GM12878 (cell line): ENCODE data around the gene DCPS. TPM values are rescaled to one million over a fixed set of nuclear protein-coding genes. Genes with fewer than 3 reads are reported as not detected.

ENCODE experiments used
- ATAC-seq: fragments of 200-7000 bp; cut with Tn5 transposase; 3 replicates; pipeline ENCODE4 v1.9.1; 2020; ENCODE audit warnings: mild to moderate bottlenecking, moderate library complexity
- BruUV-seq: library from RNA; stranded (reverse); fragments of 400-500 nt; replicated peaks from 2 replicates; lab custom pipeline; 2021; lab: Mats Ljungman, UMichigan
- CTCF ChIA-PET: fragments of 300-600 bp; sonication (Branson Sonifier 250); formaldehyde crosslinking; extraction: SDS; loops from one replicate; lab custom pipeline; 2021; ENCODE audit warnings: inconsistent platforms; lab: Yijun Ruan, JAX
- POLR2A ChIA-PET: fragments of 350-600 bp; formaldehyde crosslinking; extraction: SDS; loops from one replicate; lab custom pipeline; 2021; ENCODE audit warnings: inconsistent platforms; lab: Charles Lee
- RAD21 ChIA-PET: fragments of 300-600 bp; sonication (Branson Sonifier 250); formaldehyde crosslinking; loops from one replicate; lab custom pipeline; 2023; ENCODE audit warnings: antibody characterized with exemption; ENCODE audit not compliant: unreplicated experiment; lab: Charles Lee
- SMC1A ChIA-PET: fragments of 300-600 bp; sonication (Branson Sonifier 250); formaldehyde crosslinking; loops from one replicate; lab custom pipeline; 2023; ENCODE audit not compliant: unreplicated experiment, uncharacterized antibody; lab: Charles Lee
- DNase-seq: peaks from one replicate; pipeline ENCODE4 v3.0.0-alpha.2; 2011; ENCODE audit warnings: low read depth, low spot score
- FAIRE-seq: peaks from 3 replicates; lab custom pipeline; 2011; peaks lifted over from hg19 to GRCh38; lab: Jason Lieb, UNC
- H2AFZ ChIP-seq: 2 replicates; pipeline ENCODE4 v1.6.0; 2011; ENCODE audit warnings: low read depth, low read length, control low read depth; ENCODE audit not compliant: control insufficient read depth
- H3K27ac ChIP-seq: 2 replicates; pipeline ENCODE4 v1.5.1; 2011; ENCODE audit warnings: control low read depth; ENCODE audit not compliant: control insufficient read depth, insufficient read depth
- H3K27me3 ChIP-seq, 2 experiments: replicated peaks in 1 of 2; 2 replicates each; pipeline versions ENCODE4 v1.6.0 to v1.6.1; 2011; ENCODE audit warnings: low read length in 1 of 2; ENCODE audit not compliant: control insufficient read depth in 2 of 2, insufficient read depth in 2 of 2
- H3K36me3 ChIP-seq, 2 experiments: 2 replicates each; pipeline ENCODE4 v1.5.1; 2011; ENCODE audit warnings: low read length in 1 of 2; ENCODE audit not compliant: control insufficient read depth in 2 of 2, insufficient read depth in 2 of 2
- H3K4me1 ChIP-seq: 2 replicates; pipeline ENCODE4 v1.6.1; 2011; ENCODE audit warnings: mild to moderate bottlenecking, low read length, moderate library complexity, mixed read lengths; ENCODE audit not compliant: control insufficient read depth, insufficient read depth
- H3K4me2 ChIP-seq: 2 replicates; pipeline ENCODE4 v1.6.0; 2011; ENCODE audit warnings: control low read depth; ENCODE audit not compliant: control insufficient read depth, insufficient read depth
- H3K4me3 ChIP-seq: fragments of 200-600 bp; sonication (generic); 2 replicates; pipeline ENCODE4 v1.5.1; 2016
- H3K79me2 ChIP-seq: 2 replicates; pipeline ENCODE4 v1.6.0; 2011; ENCODE audit warnings: low read length; ENCODE audit not compliant: control insufficient read depth, insufficient read depth
- H3K9ac ChIP-seq: 2 replicates; pipeline ENCODE4 v1.8.0; 2011; ENCODE audit warnings: low read length, control low read depth, mixed read lengths; ENCODE audit not compliant: control insufficient read depth, insufficient read depth
- H3K9me3 ChIP-seq: replicated peaks from 3 replicates; pipeline ENCODE4 v1.5.1; 2011; ENCODE audit warnings: mild to moderate bottlenecking, low read length; ENCODE audit not compliant: control insufficient read depth, insufficient read depth
- H4K20me1 ChIP-seq: 2 replicates; pipeline ENCODE4 v1.6.0; 2011; ENCODE audit not compliant: control insufficient read depth, insufficient read depth
- FOXM1 ChIP-seq: IDR thresholded peaks from 2 replicates; pipeline ENCODE4 v1.6.1; 2012; ENCODE audit warnings: low read depth, mild to moderate bottlenecking, inconsistent platforms, low read length, moderate library complexity
- JUNB ChIP-seq: IDR thresholded peaks from 2 replicates; pipeline ENCODE4 v1.6.1; 2016; ENCODE audit warnings: antibody characterized with exemption, mild to moderate bottlenecking
- MYB ChIP-seq: fragments of 150-350 bp; IDR thresholded peaks from 2 replicates; pipeline ENCODE4 v1.6.1; 2014; ENCODE audit warnings: mild to moderate bottlenecking, low read depth, low read length, borderline replicate concordance
- NFIC ChIP-seq: IDR thresholded peaks from 2 replicates; pipeline ENCODE4 v1.6.1; 2012; ENCODE audit warnings: low read depth, mild to moderate bottlenecking, inconsistent platforms, low read length, moderate library complexity
- NFYA ChIP-seq: IDR thresholded peaks from 2 replicates; pipeline ENCODE4 v1.6.1; 2011; ENCODE audit warnings: low read depth, mild to moderate bottlenecking, low read length, improper control_type of control experiment, borderline replicate concordance
- NFYB ChIP-seq: IDR thresholded peaks from 2 replicates; pipeline ENCODE4 v1.6.1; 2011; ENCODE audit warnings: low read depth, mild to moderate bottlenecking, low read length, improper control_type of control experiment, moderate library complexity; ENCODE audit not compliant: insufficient read depth
- YY1 ChIP-seq: IDR thresholded peaks from 2 replicates; pipeline ENCODE4 v1.6.1; 2011; ENCODE audit warnings: low read depth, mild to moderate bottlenecking, low read length
- WGBS: methylation state at CpG from one replicate; pipeline ENCODE4 v1.1.6; 2016; ENCODE audit warnings: low lambda C conversion rate; ENCODE audit not compliant: insufficient replicate concordance, insufficient coverage; ENCODE audit errors: missing lambda C conversion rate; 5-methylcytosine and 5-hydroxymethylcytosine counted together
- in situ Hi-C: fragments of 300-500 bp; cut with MboI; formaldehyde crosslinking; loops from 9 replicates; pipeline ENCODE4 v1.14.3; 2018; ENCODE audit warnings: mixed read lengths
- intact Hi-C: fragments of 100-400 bp; cut with micrococcal nuclease; formaldehyde crosslinking; loops from one replicate; pipeline ENCODE4 v1.14.2; 2022; ENCODE audit not compliant: unreplicated experiment
- polyA plus RNA-seq, 11 experiments: library from polyadenylated mRNA; depleted of rRNA in 4 of 11; unstranded in 6 of 11; stranded (reverse) in 5 of 11; fragments of >200 nt; fragmentation: Nextera tagmentation in 4 of 11; fragmentation: Illumina TruSeq in 1 of 11; extraction: Ambion mirVana in 4 of 11; extraction: Trizol in 1 of 11; gene quantifications; 1 replicate in 1 of 11; 2 replicates in 10 of 11; pipeline versions ENCODE4 v1.2.1 to v1.2.3, GENCODE V29; 2011 to 2016; ENCODE audit warnings: inconsistent platforms in 2 of 11, missing spikeins in 2 of 11, low read depth in 1 of 11
- total RNA-seq, 4 experiments: library from RNA; depleted of rRNA in 3 of 4; stranded (reverse); fragments of >200 nt in 3 of 4; fragmentation: Illumina TruSeq in 1 of 4; extraction: Trizol in 1 of 4; gene quantifications; 2 replicates each; pipeline versions ENCODE4 v1.2.1 to v1.2.3, GENCODE V29; 2013 to 2021
- TF ChIP-seq, protein P1 (sequence below): fragments of 450-650 bp; formaldehyde crosslinking; IDR thresholded peaks from 2 replicates; pipeline ENCODE4 v1.4.0; 2022; ENCODE audit warnings: mild to moderate bottlenecking, moderate library complexity
- TF ChIP-seq, protein P2 (sequence below): IDR thresholded peaks from 2 replicates; pipeline ENCODE4 v1.6.1; 2011; ENCODE audit warnings: borderline replicate concordance, low read depth, mild to moderate bottlenecking, moderate library complexity, mixed read lengths, low read length; ENCODE audit not compliant: insufficient read depth; ENCODE audit errors: extremely low read length
- TF ChIP-seq, protein P3 (sequence below): fragments of 450-650 bp; formaldehyde crosslinking; IDR thresholded peaks from 2 replicates; pipeline ENCODE4 v1.4.0; 2020; ENCODE audit warnings: mild to moderate bottlenecking, moderate library complexity
- TF ChIP-seq, protein P4 (sequence below): IDR thresholded peaks from 2 replicates; pipeline ENCODE4 v1.6.1; 2012; ENCODE audit warnings: low read length, inconsistent platforms

The DCPS gene
- total and polyA plus RNA-seq, 10 of the 15 experiments (the other 5 are each of a cell fraction or from before 2014, with no cell fraction given): 23.5 to 101 (median 67.4) TPM

DNA sequence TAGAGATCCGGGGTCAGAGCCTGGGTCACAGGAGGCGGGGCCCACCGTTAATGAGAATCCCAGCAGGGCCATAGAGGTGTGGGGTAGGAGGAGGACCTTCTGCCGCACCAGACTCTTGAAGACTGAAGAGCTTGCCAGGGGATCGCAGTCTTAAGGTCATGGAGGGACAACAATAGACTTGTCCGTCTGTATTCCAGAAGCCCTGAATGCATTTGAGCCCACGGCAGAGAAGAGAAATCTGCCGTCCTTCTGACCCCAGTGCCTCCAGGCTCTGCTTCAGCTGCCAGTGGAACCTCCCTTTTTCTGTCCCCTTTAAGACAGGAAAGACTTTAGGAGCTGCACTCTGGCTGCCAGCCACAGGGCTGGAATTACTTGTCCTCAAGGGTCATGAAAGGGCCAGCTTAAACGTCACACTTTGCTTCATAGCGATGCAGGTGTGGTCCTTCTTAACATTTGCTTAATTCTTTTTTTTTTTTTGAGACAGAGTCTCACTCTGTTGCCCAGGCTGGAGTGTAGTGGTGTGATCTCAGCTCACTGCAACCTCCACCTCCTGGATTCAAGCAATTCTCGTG lies 36.1 kb downstream of the DCPS start (continued):
- TF ChIP-seq, protein P1, sequence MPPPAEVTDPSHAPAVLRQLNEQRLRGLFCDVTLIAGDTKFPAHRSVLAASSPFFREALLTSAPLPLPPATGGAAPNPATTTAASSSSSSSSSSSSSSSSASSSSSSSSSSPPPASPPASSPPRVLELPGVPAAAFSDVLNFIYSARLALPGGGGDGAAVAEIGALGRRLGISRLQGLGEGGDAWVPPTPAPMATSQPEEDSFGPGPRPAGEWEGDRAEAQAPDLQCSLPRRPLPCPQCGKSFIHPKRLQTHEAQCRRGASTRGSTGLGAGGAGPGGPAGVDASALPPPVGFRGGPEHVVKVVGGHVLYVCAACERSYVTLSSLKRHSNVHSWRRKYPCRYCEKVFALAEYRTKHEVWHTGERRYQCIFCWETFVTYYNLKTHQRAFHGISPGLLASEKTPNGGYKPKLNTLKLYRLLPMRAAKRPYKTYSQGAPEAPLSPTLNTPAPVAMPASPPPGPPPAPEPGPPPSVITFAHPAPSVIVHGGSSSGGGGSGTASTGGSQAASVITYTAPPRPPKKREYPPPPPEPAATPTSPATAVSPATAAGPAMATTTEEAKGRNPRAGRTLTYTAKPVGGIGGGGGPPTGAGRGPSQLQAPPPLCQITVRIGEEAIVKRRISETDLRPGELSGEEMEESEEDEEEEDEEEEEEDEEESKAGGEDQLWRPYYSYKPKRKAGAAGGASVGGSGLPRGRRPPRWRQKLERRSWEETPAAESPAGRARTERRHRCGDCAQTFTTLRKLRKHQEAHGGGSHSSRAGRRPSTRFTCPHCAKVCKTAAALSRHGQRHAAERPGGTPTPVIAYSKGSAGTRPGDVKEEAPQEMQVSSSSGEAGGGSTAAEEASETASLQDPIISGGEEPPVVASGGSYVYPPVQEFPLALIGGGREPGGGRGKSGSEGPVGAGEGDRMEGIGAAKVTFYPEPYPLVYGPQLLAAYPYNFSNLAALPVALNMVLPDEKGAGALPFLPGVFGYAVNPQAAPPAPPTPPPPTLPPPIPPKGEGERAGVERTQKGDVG (CRISPR knock-in tag): no peak
- TF ChIP-seq NFYA (no peak), MYB (no peak), YY1 (no peak)
- TF ChIP-seq, protein P2, sequence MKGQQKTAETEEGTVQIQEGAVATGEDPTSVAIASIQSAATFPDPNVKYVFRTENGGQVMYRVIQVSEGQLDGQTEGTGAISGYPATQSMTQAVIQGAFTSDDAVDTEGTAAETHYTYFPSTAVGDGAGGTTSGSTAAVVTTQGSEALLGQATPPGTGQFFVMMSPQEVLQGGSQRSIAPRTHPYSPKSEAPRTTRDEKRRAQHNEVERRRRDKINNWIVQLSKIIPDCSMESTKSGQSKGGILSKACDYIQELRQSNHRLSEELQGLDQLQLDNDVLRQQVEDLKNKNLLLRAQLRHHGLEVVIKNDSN: no peak

DNA sequence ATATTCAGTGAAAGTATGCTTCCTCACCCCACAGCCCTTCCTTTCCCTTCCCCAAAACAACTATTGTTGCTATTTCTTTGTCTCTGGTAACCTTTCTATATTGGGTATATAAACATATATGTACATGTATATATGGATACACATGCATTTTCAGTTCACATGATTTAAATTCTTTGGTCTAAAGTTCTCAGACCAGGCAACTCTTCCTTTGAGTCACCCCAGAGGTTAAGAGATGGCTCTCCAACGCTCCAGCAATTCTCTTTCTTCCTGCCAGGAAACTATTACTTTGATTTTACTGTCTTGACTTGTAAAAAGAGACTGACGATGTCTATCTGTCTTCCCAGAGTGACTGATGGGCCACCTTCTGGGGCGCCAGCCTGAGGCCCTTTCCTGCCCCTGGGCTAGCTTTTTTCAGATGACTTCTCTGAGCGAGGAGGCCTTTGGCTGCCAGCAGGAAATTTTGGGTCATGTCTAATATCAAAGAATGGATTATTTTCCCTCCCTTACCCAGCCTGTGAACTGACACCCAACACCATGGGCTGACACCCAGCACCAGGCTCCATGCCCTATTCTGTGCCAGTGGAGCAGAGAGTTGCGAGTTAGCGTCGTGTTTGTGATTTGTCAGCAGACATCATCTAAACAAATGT lies 37.2 kb downstream of the DCPS start:
- H4K20me1 ChIP-seq: no peaks in the 10 kb centered on the region
- H2AFZ ChIP-seq: no peak overlapping the region
- DNase-seq (peak; percentile 19), ATAC-seq (no peak), FAIRE-seq (no peak)
- peak overlapping the region; percentile 42 for H3K27ac ChIP-seq
- ChIA-PET POLR2A (interaction anchor here (0.5 kb wide), 1 partner anchor 27 kb away, joined by 3 read pairs; no protein-coding TSS in a partner anchor), SMC1A (no interaction called here), CTCF (no interaction called here), RAD21 (no interaction called here)
- 51% methylated on average over 7 of the region's 7 CpGs for WGBS
- no peaks in the 10 kb centered on the region for H3K9me3 ChIP-seq
- intact Hi-C loops: no loop called here
- no peaks in the 10 kb centered on the region for H3K27me3 ChIP-seq
- no peaks in the 10 kb centered on the region for H3K79me2 ChIP-seq
- peaks cover 26 to 41% of the 10 kb centered on the region in 2 experiments for H3K36me3 ChIP-seq
- H3K4me2 ChIP-seq: no peak overlapping the region
- peaks cover 10% of the 10 kb centered on the region for H3K4me1 ChIP-seq
- H3K9ac ChIP-seq: no peak overlapping the region
- in situ Hi-C loops: no loop called here
- no peak overlapping the region for H3K4me3 ChIP-seq
- BruUV-seq: no TSS peak
- TF ChIP-seq NFYB: no peak
- TF ChIP-seq FOXM1: 0 out of 2 replicates have a peak, but pooled peaks have one; percentile 28
- TF ChIP-seq, protein P3, sequence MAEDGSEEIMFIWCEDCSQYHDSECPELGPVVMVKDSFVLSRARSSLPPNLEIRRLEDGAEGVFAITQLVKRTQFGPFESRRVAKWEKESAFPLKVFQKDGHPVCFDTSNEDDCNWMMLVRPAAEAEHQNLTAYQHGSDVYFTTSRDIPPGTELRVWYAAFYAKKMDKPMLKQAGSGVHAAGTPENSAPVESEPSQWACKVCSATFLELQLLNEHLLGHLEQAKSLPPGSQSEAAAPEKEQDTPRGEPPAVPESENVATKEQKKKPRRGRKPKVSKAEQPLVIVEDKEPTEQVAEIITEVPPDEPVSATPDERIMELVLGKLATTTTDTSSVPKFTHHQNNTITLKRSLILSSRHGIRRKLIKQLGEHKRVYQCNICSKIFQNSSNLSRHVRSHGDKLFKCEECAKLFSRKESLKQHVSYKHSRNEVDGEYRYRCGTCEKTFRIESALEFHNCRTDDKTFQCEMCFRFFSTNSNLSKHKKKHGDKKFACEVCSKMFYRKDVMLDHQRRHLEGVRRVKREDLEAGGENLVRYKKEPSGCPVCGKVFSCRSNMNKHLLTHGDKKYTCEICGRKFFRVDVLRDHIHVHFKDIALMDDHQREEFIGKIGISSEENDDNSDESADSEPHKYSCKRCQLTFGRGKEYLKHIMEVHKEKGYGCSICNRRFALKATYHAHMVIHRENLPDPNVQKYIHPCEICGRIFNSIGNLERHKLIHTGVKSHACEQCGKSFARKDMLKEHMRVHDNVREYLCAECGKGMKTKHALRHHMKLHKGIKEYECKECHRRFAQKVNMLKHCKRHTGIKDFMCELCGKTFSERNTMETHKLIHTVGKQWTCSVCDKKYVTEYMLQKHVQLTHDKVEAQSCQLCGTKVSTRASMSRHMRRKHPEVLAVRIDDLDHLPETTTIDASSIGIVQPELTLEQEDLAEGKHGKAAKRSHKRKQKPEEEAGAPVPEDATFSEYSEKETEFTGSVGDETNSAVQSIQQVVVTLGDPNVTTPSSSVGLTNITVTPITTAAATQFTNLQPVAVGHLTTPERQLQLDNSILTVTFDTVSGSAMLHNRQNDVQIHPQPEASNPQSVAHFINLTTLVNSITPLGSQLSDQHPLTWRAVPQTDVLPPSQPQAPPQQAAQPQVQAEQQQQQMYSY (CRISPR knock-in tag): no peak
- TF ChIP-seq, protein P4, sequence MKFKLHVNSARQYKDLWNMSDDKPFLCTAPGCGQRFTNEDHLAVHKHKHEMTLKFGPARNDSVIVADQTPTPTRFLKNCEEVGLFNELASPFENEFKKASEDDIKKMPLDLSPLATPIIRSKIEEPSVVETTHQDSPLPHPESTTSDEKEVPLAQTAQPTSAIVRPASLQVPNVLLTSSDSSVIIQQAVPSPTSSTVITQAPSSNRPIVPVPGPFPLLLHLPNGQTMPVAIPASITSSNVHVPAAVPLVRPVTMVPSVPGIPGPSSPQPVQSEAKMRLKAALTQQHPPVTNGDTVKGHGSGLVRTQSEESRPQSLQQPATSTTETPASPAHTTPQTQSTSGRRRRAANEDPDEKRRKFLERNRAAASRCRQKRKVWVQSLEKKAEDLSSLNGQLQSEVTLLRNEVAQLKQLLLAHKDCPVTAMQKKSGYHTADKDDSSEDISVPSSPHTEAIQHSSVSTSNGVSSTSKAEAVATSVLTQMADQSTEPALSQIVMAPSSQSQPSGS: peak; percentile 75
- peak; percentile 52 for TF ChIP-seq JUNB
- TF ChIP-seq NFIC: 0 out of 2 replicates have a peak, but pooled peaks have one; percentile 32
